Lower lobe of right lung (tissue), 2 donors: ENCODE data around the gene PEF1. TPM values are rescaled to one million over a fixed set of nuclear protein-coding genes. Genes with fewer than 3 reads are reported as not detected.

ENCODE experiments used
- ATAC-seq, 2 donors: fragments of 200-7000 bp; cut with Tn5 transposase; one replicate each; pipeline ENCODE4 v1.9.1; 2020 to 2022; ENCODE audit warnings: mild to moderate bottlenecking in 2 of 2, moderate library complexity in 2 of 2
- DNase-seq: peaks from one replicate; pipeline ENCODE4 v3.0.0-alpha.2; 2020
- H3K27ac ChIP-seq: fragments of 200-600 bp; one replicate; pipeline ENCODE4 v1.8.0; 2022
- H3K27me3 ChIP-seq: fragments of 200-600 bp; one replicate; pipeline ENCODE4 v1.8.0; 2022; ENCODE audit warnings: low read depth
- H3K36me3 ChIP-seq: fragments of 200-600 bp; one replicate; pipeline ENCODE4 v1.8.0; 2022; ENCODE audit warnings: mild to moderate bottlenecking
- H3K4me1 ChIP-seq: fragments of 200-600 bp; one replicate; pipeline ENCODE4 v1.8.0; 2022
- H3K4me3 ChIP-seq: fragments of 200-600 bp; one replicate; pipeline ENCODE4 v1.8.0; 2022; ENCODE audit warnings: mild to moderate bottlenecking
- H3K9me3 ChIP-seq: fragments of 200-600 bp; one replicate; pipeline ENCODE4 v1.8.0; 2022
- intact Hi-C: fragments of 100-400 bp; cut with DNase I; formaldehyde crosslinking; loops from one replicate; pipeline ENCODE4 v1.11.0; 2022
- total RNA-seq: library from RNA; stranded (reverse); fragmentation: NEBNext Ultra II Directional; extraction: Animal tissue kit (Norgen Biotek cat#: 25700); gene quantifications from one replicate; pipeline ENCODE4 v1.2.1, GENCODE V29; 2021
- TF ChIP-seq, protein P1 (sequence below): fragments of 200-600 bp; IDR thresholded peaks from one replicate; pipeline ENCODE4 v1.8.0; 2022; ENCODE audit warnings: antibody characterized with exemption, mild to moderate bottlenecking
- donor health status: DM: no; HTN: yes; CAD: no; lungs with severe emphysema.

PEF1 gene
- total RNA-seq, 1 donor from 2014 or later = 61.6 TPM

DNA sequence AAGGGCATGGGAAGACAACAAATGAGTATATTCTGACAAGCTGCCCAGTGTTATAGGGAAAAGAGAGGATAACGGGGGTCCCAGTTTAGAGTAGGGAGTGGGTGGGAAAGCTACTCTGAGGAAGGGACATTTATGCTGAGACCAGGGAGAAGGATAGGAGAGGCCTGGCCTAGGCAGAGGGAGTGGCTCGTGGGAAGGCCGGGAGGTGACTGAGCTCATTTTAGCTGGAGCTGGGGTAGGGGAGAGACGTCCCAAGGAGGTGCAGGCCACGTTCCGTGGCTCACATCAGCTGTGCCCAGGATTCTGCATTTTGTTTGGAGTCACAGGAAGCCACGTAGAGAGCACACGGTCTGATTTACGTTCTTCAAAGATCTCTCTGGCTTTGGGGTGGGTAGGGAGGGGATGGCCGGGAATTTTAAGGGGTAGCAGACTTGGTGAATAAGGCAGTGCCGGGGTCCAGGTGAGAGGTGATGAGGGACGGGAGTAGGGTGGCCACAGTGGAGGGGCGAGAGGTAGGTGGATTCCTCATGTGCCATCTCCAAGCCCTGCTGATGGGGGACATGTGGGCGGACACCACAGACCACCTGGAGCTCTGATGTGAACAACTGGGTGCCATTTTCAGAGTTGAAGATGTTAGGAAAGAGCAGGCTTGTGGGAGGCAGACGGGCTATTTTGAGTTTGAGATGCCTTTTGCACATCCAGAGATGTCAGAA is 63.6 kb downstream of the PEF1 start:
- peaks cover 35% of the 10 kb centered on the region for H3K4me1 ChIP-seq
- ATAC-seq = no peak
- peak overlapping the region; percentile 60 for H3K27ac ChIP-seq
- DNase-seq = no peak
- TF ChIP-seq, protein P1, sequence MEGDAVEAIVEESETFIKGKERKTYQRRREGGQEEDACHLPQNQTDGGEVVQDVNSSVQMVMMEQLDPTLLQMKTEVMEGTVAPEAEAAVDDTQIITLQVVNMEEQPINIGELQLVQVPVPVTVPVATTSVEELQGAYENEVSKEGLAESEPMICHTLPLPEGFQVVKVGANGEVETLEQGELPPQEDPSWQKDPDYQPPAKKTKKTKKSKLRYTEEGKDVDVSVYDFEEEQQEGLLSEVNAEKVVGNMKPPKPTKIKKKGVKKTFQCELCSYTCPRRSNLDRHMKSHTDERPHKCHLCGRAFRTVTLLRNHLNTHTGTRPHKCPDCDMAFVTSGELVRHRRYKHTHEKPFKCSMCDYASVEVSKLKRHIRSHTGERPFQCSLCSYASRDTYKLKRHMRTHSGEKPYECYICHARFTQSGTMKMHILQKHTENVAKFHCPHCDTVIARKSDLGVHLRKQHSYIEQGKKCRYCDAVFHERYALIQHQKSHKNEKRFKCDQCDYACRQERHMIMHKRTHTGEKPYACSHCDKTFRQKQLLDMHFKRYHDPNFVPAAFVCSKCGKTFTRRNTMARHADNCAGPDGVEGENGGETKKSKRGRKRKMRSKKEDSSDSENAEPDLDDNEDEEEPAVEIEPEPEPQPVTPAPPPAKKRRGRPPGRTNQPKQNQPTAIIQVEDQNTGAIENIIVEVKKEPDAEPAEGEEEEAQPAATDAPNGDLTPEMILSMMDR = no peak
- no peaks in the 10 kb centered on the region for H3K9me3 ChIP-seq
- peaks cover 19% of the 10 kb centered on the region for H3K36me3 ChIP-seq
- H3K4me3 ChIP-seq = peak overlapping the region; percentile 31
- peaks cover 6% of the 10 kb centered on the region for H3K27me3 ChIP-seq
- intact Hi-C loops = no loop called here

DNA sequence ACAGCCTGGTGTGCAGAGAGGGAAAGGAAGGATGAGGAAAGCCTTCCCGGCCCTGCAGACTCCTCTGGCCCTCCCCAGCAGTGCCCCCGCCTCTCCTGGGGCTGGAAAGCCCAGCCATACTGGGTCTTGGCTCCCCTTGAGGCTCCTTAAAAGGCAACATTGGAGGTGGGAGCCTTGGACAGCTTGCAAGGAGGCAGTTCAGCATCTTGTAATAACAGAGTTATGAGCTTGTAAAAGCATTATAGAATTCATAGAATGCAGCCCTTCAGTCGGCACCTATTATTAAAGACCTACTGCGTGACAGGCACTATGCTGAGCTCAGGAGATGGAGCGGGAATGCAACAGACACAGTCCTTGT is 64.2 kb downstream of the PEF1 start:
- Histone ChIP-seq H3K27me3 (peaks cover 6% of the 10 kb centered on the region), H3K9me3 (no peaks in the 10 kb centered on the region), H3K4me3 (peak overlapping the region; percentile 31), H3K27ac (peak overlapping the region; percentile 60), H3K36me3 (peaks cover 18% of the 10 kb centered on the region), H3K4me1 (peaks cover 40% of the 10 kb centered on the region)
- ATAC-seq (no peak), DNase-seq (no peak)
- intact Hi-C loops = no loop called here
- TF ChIP-seq, protein P1 = no peak

Other genes with a start within 250 kb of the PEF1 start
- 32.3 TPM for gene SERINC2, start 231.7 kb downstream of the PEF1 start, total RNA-seq
- gene TINAGL1, start 68.4 kb downstream of the PEF1 start, total RNA-seq = 64.5 TPM
- not detected for gene HCRTR1, start 27.2 kb downstream of the PEF1 start, total RNA-seq
- 11.8 TPM for gene COL16A1, start 59.1 kb upstream of the PEF1 start, total RNA-seq
- gene ADGRB2, start 119.5 kb upstream of the PEF1 start, total RNA-seq = 1.1 TPM
- gene SPOCD1, start 171.1 kb upstream of the PEF1 start, total RNA-seq = 21.6 TPM